HG03280 (cell line): ENCODE data around the gene TGFBR2.

ENCODE experiments used
- ATAC-seq: cut with Tn5 transposase; IDR thresholded peaks from one replicate; pipeline ENCODE4 v1.9.1; 2021; ENCODE audit warnings: mild to moderate bottlenecking, moderate library complexity; ENCODE audit not compliant: unreplicated experiment

The TGFBR2 gene

DNA sequence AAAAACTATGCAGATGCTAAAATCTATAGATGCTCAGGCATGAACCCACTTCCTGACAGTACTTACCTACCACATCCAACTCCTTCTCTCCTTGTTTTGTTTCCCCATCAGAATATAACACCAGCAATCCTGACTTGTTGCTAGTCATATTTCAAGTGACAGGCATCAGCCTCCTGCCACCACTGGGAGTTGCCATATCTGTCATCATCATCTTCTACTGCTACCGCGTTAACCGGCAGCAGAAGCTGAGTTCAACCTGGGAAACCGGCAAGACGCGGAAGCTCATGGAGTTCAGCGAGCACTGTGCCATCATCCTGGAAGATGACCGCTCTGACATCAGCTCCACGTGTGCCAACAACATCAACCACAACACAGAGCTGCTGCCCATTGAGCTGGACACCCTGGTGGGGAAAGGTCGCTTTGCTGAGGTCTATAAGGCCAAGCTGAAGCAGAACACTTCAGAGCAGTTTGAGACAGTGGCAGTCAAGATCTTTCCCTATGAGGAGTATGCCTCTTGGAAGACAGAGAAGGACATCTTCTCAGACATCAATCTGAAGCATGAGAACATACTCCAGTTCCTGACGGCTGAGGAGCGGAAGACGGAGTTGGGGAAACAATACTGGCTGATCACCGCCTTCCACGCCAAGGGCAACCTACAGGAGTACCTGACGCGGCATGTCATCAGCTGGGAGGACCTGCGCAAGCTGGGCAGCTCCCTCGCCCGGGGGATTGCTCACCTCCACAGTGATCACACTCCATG is 65.3 kb downstream of the TGFBR2 start:
- no peak for ATAC-seq

GRCh38 chr3:30672287-30672735 is 65.9 kb downstream of the TGFBR2 start:
- no peak for ATAC-seq

GRCh38 chr3:30672959-30673358 is 66.6 kb downstream of the TGFBR2 start:
- ATAC-seq = no peak

- no peak for ATAC-seq
These were observed 67.3 kb downstream of the TGFBR2 start for GRCh38 chr3:30673425-30674341.

DNA sequence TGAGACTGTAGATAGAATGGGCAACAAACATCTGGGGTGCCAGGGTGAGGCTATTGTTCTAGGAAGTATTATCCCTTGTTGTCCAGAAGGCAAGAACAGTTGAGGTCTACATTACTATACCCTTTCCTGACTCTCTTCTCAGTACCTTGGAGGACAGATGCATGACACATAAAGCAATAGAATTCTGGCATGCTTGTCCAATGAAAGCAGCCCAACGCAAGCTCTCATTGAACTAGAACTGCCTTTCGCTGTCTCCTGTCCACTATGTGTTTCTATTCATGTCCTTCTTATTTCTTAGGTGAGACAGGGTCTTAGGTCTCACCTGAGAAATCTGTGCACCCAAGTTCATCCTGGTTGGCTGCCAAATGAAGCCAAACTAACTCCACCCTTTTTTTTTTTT is 68.6 kb downstream of the TGFBR2 start:
- no peak for ATAC-seq

DNA sequence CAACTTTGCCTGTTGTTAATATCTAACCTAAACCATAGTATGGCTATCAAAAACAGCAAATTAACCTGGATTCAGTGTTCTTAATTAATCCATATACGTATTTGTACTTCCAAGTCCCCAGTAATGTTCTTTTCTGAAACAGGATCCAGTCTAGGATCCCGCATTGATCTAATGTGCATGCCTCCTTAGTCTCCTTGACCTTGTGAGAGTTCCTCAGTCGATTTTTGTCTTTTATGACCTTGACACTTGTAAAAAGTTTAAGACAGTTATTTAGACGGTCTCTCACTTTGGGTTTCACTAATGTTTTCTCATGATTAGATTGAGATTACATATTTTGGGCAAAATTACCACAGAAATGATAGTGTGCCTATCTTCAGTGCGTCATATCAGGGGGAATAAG is 69.4 kb downstream of the TGFBR2 start:
- no peak for ATAC-seq

- no peak for ATAC-seq
These were observed 70.3 kb downstream of the TGFBR2 start for GRCh38 chr3:30676424-30677346.

- ATAC-seq = no peak
These were observed 70.9 kb downstream of the TGFBR2 start for GRCh38 chr3:30677347-30677685.

DNA sequence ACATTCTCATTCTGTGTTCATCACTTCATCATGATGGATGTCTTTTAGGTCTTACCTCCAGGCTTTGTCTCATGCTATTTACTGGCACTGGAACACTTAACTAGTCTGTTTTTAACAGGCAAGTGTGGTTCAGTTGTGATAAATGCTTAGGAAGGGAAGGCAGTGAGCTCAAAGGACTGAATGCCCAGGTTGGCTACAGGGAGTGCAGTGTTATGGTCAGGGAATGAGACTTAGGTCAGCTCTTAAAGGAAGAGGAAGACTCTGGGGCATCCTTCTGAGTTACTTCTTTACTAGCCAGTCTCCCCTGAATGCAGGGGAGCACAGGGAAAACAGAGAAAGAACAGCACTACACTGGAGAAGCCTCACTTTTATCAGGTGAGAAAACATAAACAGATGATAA is 72.6 kb downstream of the TGFBR2 start:
- no peak for ATAC-seq

GRCh38 chr3:30680789-30681648 is 74.6 kb downstream of the TGFBR2 start:
- ATAC-seq = no peak

- ATAC-seq = no peak
These were observed 75.3 kb downstream of the TGFBR2 start for GRCh38 chr3:30681649-30682211.

DNA sequence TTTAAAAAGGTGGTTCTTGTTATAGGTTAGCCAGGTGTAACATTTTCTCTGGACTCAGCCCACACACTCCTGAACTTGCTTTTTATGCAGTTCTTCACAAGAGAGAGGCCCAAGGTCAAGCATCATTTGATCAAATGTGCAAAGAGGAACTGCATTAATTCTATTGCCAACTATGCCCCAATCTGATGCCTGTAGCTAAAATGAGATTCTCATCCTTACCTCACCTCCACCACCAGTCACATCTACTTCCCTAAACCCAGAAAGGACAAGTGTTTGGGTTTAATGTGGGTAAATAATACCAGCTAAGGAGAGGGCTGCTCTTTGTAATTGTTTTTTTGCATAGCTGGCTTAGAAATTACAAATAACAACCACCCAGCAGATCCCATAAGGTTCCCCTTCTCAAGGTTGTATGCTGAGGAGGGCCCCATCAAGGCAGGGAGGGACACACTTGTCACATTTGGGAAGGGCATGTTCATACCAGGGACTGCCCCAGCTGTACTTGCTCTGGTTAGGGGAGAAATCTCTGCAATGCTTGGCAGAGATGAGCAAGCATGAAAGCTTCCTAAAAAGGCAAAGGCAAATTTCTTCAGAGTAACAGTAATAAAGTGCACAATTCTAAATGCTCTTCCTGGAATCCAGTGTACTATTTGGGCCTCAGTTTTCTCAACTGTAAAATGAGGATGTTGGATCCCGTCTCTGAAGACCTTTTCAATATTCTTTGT is 76.2 kb downstream of the TGFBR2 start:
- ATAC-seq = no peak

DNA sequence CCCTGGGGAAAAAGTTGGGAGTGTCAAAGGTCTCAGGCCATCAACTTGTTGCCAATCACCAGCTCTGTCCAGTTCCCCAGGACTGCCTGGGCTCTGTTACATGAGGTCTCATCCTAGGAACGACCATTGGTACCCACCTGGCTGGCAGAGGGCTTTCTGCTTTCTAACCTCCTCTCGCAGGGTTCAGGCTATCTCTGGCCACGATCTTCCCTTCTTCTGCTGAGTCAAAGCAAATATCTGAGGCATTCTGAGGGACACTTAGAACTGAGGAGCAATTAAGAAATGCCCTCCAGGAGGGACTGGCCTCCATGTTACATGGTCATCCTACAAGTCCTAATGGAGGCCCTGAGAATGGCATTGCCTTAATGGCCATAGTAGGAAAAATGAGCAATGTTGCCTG is 77.4 kb downstream of the TGFBR2 start:
- no peak for ATAC-seq

DNA sequence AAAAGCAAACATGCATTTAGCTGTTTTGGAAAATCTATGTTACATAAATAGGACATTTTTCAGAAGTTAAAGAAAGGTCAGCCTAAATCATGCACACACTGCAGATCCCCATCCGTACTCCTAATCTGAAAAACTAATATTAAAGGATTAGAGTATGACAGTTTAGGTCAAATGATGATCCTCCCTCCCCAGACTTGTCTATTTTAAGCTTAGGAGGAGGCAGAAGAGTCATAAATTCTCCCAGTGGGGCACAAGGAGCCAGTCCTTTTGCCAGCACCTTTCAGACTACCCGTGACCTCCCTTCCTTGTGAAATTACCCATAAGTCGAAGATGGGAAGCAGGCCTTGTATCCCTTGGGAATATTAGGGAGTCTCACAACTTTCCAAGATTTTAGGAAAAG is 78.0 kb downstream of the TGFBR2 start:
- no peak for ATAC-seq

DNA sequence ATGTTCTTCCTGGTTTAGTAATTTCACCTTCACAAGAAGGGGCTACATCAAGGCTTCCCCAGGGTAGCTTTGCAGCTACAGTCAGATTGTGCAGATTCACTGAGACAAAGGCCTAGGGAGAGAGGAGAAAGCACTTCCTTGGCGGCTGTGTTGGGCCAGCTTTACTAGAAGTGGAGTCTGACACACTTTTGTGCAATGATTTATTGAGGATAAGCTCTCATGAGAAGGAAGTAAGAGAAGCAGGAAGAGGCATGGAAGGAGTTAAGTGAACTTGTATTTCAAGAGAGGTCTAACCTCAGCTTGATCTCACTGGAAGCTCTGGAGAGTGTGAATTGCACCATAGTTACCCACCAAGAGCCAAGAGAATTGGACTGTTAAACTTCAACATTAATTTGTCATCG is 78.9 kb downstream of the TGFBR2 start:
- no peak for ATAC-seq

GRCh38 chr3:30686176-30686575 is 79.8 kb downstream of the TGFBR2 start:
- no peak for ATAC-seq

DNA sequence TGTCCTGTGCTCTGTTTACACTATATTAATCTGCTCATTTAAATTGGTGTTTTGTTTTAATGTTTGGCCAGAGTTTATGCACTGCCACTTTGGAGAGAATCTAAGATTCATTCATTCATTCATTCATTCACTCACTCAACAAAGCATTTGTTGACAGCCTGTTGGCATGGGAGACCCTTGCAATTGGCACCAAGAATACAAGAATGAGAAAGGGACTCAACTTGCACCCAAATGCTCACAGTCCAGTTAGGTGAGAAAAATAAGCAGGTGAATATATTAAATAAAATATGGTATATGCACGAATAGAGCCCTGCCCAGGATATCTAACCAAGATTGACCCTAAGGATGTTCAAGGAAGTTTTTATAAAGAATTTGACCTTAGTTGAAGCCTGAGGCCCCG is 80.4 kb downstream of the TGFBR2 start:
- no peak for ATAC-seq

DNA sequence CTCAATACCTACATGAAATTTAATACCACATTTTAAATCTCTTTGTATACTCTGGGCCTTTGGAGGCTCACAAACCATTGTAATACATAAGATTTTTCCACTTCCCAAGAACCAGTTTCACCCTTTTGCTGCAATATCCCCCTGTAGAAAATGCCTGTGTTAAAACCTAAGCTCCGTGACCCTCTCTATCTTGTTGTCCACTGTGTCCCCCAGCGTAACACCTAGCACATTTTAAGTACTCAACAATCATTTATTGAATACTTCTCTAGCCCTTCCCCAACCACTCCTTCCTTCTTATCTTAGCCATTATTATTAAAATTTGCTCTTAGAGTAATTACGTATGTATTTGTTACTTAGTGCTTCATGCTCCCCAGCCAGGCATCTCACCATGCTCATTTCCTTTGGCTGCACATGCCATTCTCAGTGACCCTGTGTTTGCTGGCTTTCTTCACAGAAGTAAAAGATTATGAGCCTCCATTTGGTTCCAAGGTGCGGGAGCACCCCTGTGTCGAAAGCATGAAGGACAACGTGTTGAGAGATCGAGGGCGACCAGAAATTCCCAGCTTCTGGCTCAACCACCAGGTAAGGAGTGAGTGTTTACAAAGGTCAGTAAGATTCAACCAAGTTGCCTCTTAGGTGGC is 81.6 kb downstream of the TGFBR2 start:
- ATAC-seq = no peak
